ENCODE measurements around the gene FXYD3.

FXYD3 gene

DNA sequence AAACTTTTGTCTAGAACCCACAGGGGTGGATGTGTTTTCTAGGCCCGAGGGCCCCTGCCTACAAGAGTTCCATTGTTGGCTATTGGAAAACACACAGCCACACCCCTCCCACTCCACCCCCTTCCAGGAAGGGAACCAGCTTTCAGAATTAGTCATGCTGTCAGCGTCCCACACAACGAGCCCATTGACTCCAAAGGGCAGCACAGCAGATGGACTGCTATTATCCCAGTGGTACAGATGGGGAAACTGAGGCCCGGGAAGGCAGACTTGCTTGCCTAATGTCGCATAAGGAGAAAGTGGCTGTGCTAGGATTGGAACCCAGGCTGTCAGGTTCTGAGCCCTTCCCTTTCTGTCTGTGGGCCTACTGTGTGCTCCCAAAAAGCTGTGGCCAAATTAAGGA, 8.1 kb upstream of the FXYD3 start:
- no peak for DNase-seq

DNA sequence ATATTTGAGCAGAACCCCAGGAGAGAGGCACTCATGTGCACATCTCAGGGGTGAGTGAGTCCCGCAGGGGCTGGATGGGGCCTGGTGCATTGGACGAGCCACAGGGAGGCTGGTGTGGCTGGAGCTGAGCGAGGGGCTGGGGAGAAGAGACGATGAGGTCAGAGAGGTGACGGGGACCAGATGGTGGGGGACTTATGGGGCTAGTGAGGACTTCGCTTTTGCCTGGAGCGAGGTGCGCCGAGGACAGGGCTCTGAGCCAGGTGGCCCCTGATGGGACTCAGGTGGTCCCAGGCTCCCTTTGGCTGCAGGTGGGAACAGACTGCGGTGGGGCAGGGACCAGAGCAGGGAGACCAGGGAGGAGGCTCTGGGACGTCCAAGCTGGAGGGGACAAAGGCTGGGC, 6.9 kb upstream of the FXYD3 start:
- DNase-seq = no peak

DNA sequence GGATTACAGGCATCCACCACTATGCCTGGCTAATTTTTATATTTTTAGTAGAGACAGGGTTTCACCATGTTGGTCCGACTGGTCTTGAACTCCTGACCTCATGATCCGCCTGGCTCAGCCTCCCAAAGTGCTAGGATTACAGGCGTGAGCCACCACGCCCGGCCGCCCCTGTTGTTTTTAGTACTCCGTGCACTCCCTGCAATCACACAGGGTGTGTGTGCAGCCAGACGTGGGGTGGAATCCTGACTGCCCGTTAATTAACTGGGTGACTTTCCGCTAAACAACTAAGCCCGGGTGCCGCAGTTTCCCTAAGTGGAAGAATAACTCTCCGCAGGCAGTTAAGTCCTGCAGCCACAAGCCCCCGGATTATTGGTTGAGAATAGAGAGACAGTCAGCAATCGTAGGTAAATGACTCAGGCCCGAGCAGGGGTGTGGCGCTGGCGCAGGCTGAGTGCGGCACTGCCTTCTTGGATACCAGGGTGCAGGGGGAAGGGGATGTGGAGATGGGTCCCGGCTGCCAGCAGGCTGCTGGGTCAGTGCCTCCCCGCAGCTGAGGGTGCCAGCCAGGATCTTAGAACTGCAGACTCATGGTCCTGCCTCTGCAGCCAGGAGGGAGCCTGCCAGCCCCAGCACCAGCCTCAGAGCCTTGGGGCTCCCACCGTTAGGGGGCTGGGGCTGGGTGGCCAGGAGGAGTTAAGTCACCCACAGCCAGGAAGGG, 6.1 kb upstream of the FXYD3 start:
- no peak for DNase-seq

- DNase-seq = no peak
These were observed 4.6 kb upstream of the FXYD3 start for GRCh38 chr19:35110974-35111373.

DNA sequence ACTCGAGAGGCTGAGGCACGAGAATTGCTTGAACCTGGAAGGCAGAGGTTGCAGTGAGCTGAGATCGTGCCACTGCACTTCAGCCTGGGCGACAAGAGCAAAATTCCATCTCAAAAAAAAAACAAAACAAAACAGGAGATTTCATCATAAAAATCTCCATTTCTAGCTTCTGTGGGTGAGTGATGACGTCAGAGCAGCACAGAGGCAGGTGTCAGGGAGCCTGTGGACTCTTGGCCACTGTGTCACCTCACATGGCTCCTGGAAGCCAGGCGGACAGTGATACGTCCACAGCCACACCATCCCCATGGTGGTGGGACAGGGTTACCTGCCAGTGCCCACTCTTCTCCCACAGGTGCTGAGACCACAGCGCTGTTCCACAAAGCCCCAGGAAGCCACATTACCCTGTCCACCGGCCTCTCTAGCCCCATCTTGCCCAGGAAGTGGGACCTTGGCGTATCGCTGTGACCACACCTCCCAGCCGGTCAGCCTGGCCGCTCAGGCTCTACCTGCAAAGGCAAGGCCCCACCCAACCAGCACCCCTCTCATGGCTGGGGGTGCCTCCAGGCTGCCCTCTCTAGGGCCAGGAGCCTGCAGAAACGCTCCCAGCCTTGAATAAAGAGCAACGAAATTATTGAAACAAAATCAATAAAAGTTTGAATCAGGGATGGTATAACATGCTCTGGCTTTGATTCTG, 2.5 kb upstream of the FXYD3 start:
- DNase-seq = no peak

- no peak for DNase-seq
These were observed 1.1 kb upstream of the FXYD3 start for GRCh38 chr19:35114353-35115176.

GRCh38 chr19:35116072-35116801, 614 bp downstream of the FXYD3 start:
- no peak for DNase-seq

DNA sequence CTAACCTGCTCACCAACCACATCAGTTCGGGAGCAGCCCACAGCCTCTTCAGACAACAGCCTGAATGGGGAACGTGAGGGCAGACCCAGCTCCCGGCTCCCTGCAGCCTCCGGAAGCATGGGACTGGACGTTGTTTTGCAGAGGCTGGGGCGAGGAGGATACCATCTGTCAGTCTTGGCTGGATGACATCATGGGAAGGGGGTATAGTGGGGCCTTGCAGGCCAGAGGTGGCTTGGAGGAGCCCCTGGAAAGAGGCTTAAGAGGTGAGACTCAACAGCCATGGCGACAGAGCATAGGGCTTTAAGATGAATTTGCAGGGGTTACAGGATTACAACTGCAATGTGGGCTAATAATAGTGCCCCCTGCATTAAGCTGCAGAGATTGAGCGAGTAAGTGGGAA, 1.5 kb downstream of the FXYD3 start:
- DNase-seq = no peak

DNA sequence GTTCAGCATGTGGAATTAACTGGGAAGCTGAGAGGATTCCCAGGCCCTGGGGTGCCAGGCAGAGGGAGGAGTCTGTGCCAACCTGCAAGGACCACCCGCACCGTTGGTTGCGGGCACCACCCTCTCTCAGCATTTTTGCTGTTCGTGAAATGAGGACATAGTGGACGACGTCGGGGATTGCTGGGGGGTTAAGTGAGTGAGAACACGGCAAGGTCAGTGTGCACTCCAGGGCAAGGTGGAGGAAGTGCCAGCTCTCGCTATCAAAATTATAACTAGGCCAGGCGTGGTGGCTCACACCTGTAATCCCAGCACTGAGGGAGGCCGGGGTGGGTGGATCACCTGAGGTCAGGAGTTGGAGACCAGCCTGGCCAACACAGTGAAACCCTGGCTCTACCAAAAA, 2.2 kb downstream of the FXYD3 start:
- no peak for DNase-seq

GRCh38 chr19:35118268-35119020, 2.8 kb downstream of the FXYD3 start:
- DNase-seq = no peak

GRCh38 chr19:35119091-35119490, 3.5 kb downstream of the FXYD3 start:
- no peak for DNase-seq

DNA sequence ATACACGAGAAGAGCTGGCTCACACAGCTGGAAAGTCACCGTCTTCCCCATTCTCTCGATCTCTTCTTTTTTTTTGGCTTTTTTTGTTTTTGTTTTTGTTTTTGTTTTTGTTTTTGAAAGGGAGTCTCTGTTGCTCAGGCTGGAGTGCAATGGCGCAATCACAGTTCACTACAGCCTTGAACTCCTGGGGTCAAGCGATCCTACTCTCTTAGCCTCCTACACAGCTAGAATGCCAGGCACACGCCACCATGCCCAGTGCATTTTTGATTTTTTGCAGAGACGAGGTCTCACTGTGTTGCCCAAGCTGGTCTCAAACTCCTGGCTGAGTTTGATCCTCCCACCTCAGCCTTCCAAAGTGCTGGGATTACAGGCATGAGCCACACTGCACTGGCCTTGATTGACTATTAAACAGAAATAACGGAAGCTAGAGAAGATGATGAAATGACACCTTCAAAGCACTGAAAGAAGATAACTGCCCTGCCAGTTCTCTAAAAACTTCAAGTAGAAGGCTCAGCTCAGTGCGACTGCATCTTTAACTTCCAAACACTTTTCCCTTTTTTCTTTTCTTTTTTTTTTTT, 4.0 kb downstream of the FXYD3 start:
- no peak for DNase-seq

GRCh38 chr19:35120492-35120891, 4.9 kb downstream of the FXYD3 start:
- DNase-seq = no peak

GRCh38 chr19:35120898-35121297, 5.3 kb downstream of the FXYD3 start:
- DNase-seq = no peak

DNA sequence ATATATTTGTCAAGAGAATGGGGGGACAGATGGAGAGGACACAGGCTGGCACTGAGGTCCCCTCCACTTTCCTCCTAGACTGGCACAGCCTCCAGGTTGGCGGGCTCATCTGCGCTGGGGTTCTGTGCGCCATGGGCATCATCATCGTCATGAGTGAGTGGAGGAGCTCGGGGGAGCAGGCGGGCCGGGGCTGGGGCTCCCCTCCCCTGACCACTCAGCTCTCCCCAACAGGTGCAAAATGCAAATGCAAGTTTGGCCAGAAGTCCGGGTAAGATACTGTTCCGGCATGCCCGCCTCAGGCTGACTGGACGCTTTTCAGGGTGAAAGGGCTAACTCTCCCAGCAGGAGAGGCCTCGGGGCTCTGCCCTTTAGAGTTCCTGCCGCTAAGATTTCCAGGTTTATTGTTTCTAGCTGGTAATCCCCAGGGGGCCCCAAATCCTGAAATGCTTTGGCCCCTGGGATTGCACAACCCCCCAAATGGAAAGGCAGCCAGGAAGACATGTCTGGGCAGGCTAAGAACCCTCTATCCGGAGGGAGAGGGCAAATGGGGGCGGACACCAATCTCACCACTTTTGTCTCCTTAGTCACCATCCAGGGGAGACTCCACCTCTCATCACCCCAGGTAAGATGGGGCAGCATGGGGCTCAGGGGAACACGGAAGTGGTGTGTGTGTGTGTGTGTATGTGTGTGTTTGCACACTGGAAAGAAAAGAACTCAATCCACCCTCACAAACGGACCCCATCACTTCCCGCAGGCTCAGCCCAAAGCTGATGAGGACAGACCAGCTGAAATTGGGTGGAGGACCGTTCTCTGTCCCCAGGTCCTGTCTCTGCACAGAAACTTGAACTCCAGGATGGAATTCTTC, 7.3 kb downstream of the FXYD3 start:
- DNase-seq = no peak

- DNase-seq = no peak
These were observed 8.0 kb downstream of the FXYD3 start for GRCh38 chr19:35123573-35123972.

DNA sequence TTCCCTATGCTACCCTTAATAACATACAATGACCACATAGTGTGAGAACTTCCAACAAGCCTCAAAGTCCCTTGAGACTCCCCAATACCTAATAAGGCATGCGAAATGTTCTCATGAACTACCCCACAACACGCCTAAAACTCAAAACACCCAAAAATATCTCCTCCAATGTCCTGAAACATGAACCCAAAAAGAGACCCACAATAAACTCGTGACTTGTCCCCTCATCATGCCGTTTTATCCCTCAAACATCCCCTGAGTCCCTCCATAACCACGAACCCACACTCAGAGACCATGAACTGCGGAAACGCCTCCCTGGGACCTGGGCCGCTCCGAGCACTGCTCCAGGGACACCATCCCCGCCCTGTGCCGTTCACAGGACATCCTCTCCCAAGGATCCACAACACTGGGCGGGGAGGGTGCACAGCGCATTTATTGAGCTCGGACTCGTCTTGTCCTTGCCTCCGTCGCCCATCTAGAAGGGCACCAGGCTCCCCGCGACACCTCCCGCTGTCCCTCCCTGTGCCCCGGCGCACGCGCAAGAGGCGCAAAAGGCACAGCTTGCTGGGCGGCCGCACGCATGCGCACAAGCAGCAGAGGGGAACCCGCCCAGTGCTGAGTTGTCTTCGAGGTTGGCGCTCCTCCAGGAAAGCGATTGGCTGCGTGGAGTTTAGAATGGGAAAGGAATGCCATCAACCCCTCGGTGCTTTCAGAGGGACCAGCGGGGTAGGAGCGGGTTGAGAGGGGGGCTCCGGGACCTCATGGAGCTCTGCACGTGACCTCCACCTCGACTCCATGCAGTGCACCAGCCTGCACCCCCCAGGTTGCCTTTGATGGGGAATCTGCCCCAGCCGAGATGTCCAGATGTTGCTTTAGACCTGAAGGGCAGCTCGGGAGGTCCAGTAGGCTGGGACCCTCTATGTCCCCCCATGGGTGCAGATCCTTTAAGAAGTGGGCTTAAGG, 8.8 kb downstream of the FXYD3 start:
- DNase-seq = no peak

GRCh38 chr19:35125270-35125717, 9.7 kb downstream of the FXYD3 start:
- no peak for DNase-seq

- no peak for DNase-seq
These were observed 10.4 kb downstream of the FXYD3 start for GRCh38 chr19:35125749-35126623.

Data from NCI-H1436 treated with DMSO at 0.1 percent for 48 hours (cell line).